K562 (cell line): ENCODE results near the gene CDC37. TPM values are rescaled to one million over a fixed set of nuclear protein-coding genes. Genes with fewer than 3 reads are reported as not detected.
A peak's percentile ranks its signal among the peaks of the same experiment; 100 is the strongest.

Experiments
- ATF1 ChIP-seq, 2 experiments: fragments of 450-650 bp in 1 of 2; IDR thresholded peaks; 2 replicates each; pipeline ENCODE4 v1.6.1; 2016; ENCODE audit warnings: missing compliant biosample characterization in 1 of 2, missing genetic modification characterization in 1 of 2
- HDAC8 ChIP-seq: fragments of 450-650 bp; IDR thresholded peaks from 2 replicates; pipeline ENCODE4 v1.6.1; 2016; ENCODE audit warnings: mild to moderate bottlenecking, missing genetic modification characterization, moderate library complexity, missing compliant biosample characterization
- HOXB6 ChIP-seq: fragments of 250-450 bp; sonication (Bioruptor Pico); IDR thresholded peaks from 2 replicates; pipeline ENCODE4 v1.5.1; 2022; ENCODE audit warnings: mild to moderate bottlenecking, borderline replicate concordance
- KAT8 ChIP-seq: fragments of 450-650 bp; IDR thresholded peaks from 2 replicates; pipeline ENCODE4 v1.6.1; 2016; ENCODE audit warnings: low read depth, mild to moderate bottlenecking
- KLF13 ChIP-seq: fragments of 450-650 bp; IDR thresholded peaks from 2 replicates; pipeline ENCODE4 v1.6.1; 2016; ENCODE audit warnings: missing genetic modification characterization, low read depth, mild to moderate bottlenecking, missing compliant biosample characterization, moderate library complexity, borderline replicate concordance
- MAFK ChIP-seq: IDR thresholded peaks from 2 replicates; pipeline ENCODE4 v1.6.1; 2011; ENCODE audit warnings: low read length, improper control_type of control experiment
- MTF1 ChIP-seq: fragments of 250-450 bp; sonication (Bioruptor Pico); IDR thresholded peaks from 2 replicates; pipeline ENCODE4 v1.9.0; 2021; ENCODE audit warnings: moderate library complexity, mild to moderate bottlenecking, inconsistent platforms, borderline replicate concordance
- NFE2 ChIP-seq: IDR thresholded peaks from 2 replicates; pipeline ENCODE4 v1.6.1; 2014; ENCODE audit warnings: antibody characterized with exemption, low read depth
- NR4A1 ChIP-seq, 2 experiments: fragments of 250-450 bp in 1 of 2; fragments of 450-650 bp in 1 of 2; sonication (Bioruptor Pico) in 1 of 2; IDR thresholded peaks; 2 replicates each; pipeline versions ENCODE4 v1.4.0 to v1.6.1; 2016 to 2020; ENCODE audit warnings: mild to moderate bottlenecking in 2 of 2, missing compliant biosample characterization in 1 of 2, missing genetic modification characterization in 1 of 2, moderate library complexity in 1 of 2
- PCBP2 ChIP-seq: fragments of 200-400 bp; formaldehyde crosslinking; IDR thresholded peaks from 2 replicates; pipeline ENCODE4 v1.6.1; 2018; ENCODE audit warnings: low read length, low read depth, mild to moderate bottlenecking, moderate library complexity; ENCODE audit not compliant: poor library complexity, severe bottlenecking
- PRMT5 ChIP-seq: sonication (generic); formaldehyde crosslinking; IDR thresholded peaks from 2 replicates; pipeline ENCODE4 v1.5.0; 2020; ENCODE audit warnings: missing genetic modification reagents
- PTRF ChIP-seq: fragments of 450-650 bp; IDR thresholded peaks from 2 replicates; pipeline ENCODE4 v1.6.1; 2016; ENCODE audit warnings: mild to moderate bottlenecking, missing genetic modification characterization, missing compliant biosample characterization
- RBM14 ChIP-seq: fragments of 200-400 bp; formaldehyde crosslinking; IDR thresholded peaks from 2 replicates; pipeline ENCODE4 v1.6.1; 2018; ENCODE audit warnings: low read depth, mild to moderate bottlenecking, low read length, moderate library complexity, borderline replicate concordance; ENCODE audit not compliant: insufficient read depth
- RFX7 ChIP-seq: fragments of 250-450 bp; sonication (Bioruptor Pico); IDR thresholded peaks from 2 replicates; pipeline ENCODE4 v1.5.1; 2021; ENCODE audit warnings: mild to moderate bottlenecking
- TGIF2 ChIP-seq: sonication (generic); formaldehyde crosslinking; IDR thresholded peaks from 2 replicates; pipeline ENCODE4 v1.8.1; 2022; ENCODE audit warnings: mild to moderate bottlenecking, missing genetic modification reagents, moderate library complexity
- ZNF165 ChIP-seq: fragments of 250-450 bp; sonication (Bioruptor Pico); IDR thresholded peaks from 2 replicates; pipeline ENCODE4 v1.4.0; 2020; ENCODE audit warnings: borderline replicate concordance
- ZNF79 ChIP-seq: fragments of 250-450 bp; sonication (Bioruptor Pico); IDR thresholded peaks from 2 replicates; pipeline ENCODE4 v1.4.0; 2020; ENCODE audit warnings: low read depth, mild to moderate bottlenecking, moderate library complexity
- ZNF830 ChIP-seq: fragments of 250-450 bp; sonication (Bioruptor Pico); IDR thresholded peaks from 2 replicates; pipeline ENCODE4 v1.5.0; 2021; ENCODE audit warnings: mild to moderate bottlenecking
- ZSCAN29 ChIP-seq: fragments of 450-650 bp; IDR thresholded peaks from 2 replicates; pipeline ENCODE4 v1.6.1; 2017
- polyA plus RNA-seq, 8 experiments: library from polyadenylated mRNA; depleted of rRNA in 4 of 8; stranded (reverse) in 5 of 8; unstranded in 3 of 8; fragments of >200 nt; fragmentation: Nextera tagmentation in 2 of 8; fragmentation: Illumina TruSeq in 1 of 8; extraction: Ambion mirVana in 2 of 8; extraction: Trizol in 1 of 8; gene quantifications; 2 replicates each; pipeline versions ENCODE4 v1.2.1 to v1.2.3, GENCODE V29; 2011 to 2014; ENCODE audit warnings: inconsistent platforms in 1 of 8, missing spikeins in 1 of 8
- total RNA-seq, 7 experiments: library from RNA; depleted of rRNA in 6 of 7; stranded (reverse); fragments of >200 nt in 6 of 7; fragmentation: Illumina TruSeq in 2 of 7; extraction: Trizol in 2 of 7; gene quantifications; 2 replicates each; pipeline versions ENCODE4 v1.2.1 to v1.2.3, GENCODE V29; 2011 to 2021; ENCODE audit warnings: low replicate concordance in 1 of 7
- TF ChIP-seq, protein P1 (sequence below): sonication (generic); formaldehyde crosslinking; IDR thresholded peaks from 2 replicates; pipeline ENCODE4 v1.8.1; 2023; ENCODE audit warnings: mild to moderate bottlenecking, missing genetic modification reagents
- TF ChIP-seq, protein P2 (sequence below): fragments of 450-650 bp; formaldehyde crosslinking; IDR thresholded peaks from 2 replicates; pipeline ENCODE4 v1.4.0; 2022; ENCODE audit warnings: missing genetic modification characterization
- TF ChIP-seq, protein P3 (sequence below): sonication (generic); formaldehyde crosslinking; IDR thresholded peaks from 2 replicates; pipeline ENCODE4 v1.8.0; 2022; ENCODE audit warnings: mild to moderate bottlenecking, missing genetic modification reagents
- TF ChIP-seq, protein P4 (sequence below): fragments of 250-450 bp; sonication (Bioruptor Pico); IDR thresholded peaks from 2 replicates; pipeline ENCODE4 v1.4.0; 2020; ENCODE audit warnings: borderline replicate concordance

The CDC37 gene
- total and polyA plus RNA-seq, 9 of the 15 experiments (the other 6 are each of a cell fraction or from before 2014, with no cell fraction given): 6.6 to 538 (median 227) TPM

DNA sequence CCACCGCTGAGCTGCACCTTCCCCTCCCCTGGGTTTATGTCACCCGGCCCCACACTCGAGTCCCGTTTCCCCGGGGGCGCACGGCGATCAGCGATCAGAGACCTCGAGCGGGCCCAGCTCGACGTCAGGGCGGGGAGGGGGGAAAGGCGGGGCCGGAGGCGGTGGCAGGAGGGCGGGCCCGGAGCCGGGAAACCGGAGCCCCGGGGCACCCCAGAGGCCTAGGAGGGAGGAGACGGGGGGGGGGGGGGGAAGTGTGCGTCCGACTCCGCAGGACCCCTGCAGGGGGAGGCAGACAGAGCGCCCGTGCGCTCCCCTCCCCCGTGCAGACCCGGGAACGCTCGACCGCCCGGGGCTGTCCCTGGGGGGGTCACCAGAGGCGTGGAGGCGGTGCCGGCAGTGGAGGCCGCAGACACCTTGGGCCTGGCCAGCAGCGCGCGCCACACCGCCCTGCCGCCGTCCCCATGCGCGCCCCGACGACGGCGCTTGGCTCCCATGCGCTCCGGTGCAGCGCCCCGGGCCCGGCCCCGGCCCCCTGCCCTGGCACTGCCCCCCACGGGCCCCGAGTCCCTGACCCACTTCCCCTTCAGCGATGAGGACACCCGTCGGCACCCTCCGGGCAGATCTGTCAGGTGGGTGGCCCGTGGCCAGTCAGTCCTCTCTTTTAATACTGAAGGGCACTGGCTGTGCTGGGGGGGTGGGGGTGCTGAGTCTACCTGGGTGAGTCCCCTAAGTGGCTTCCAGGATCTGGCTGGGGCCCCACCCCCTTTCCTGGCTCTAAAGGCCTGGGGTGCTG is 28.8 kb upstream of the CDC37 start (continued):
- TF ChIP-seq, protein P1, sequence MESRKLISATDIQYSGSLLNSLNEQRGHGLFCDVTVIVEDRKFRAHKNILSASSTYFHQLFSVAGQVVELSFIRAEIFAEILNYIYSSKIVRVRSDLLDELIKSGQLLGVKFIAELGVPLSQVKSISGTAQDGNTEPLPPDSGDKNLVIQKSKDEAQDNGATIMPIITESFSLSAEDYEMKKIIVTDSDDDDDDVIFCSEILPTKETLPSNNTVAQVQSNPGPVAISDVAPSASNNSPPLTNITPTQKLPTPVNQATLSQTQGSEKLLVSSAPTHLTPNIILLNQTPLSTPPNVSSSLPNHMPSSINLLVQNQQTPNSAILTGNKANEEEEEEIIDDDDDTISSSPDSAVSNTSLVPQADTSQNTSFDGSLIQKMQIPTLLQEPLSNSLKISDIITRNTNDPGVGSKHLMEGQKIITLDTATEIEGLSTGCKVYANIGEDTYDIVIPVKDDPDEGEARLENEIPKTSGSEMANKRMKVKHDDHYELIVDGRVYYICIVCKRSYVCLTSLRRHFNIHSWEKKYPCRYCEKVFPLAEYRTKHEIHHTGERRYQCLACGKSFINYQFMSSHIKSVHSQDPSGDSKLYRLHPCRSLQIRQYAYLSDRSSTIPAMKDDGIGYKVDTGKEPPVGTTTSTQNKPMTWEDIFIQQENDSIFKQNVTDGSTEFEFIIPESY (CRISPR knock-in tag): 0 out of 2 replicates have a peak, but pooled peaks have one; percentile 19
- TF ChIP-seq ZNF165 (CRISPR knock-in tag) (no peak), RBM14 (no peak), KLF13 (tag) (0 out of 2 replicates have a peak, but pooled peaks have one; percentile 18), TGIF2 (CRISPR knock-in tag) (0 out of 2 replicates have a peak, but pooled peaks have one; percentile 57), ATF1 (CRISPR knock-in tag; IDR thresholded peaks at IDR 0.05) (no peak), ATF1 (tag; IDR thresholded peaks at IDR 0.05) (no peak), ZNF830 (no peak), ZNF79 (CRISPR knock-in tag) (no peak), NFE2 (no peak), MTF1 (CRISPR knock-in tag) (no peak), PCBP2 (no peak), PTRF (no peak), HDAC8 (tag) (no peak), RFX7 (CRISPR knock-in tag) (no peak), KAT8 (no peak), MAFK (no peak), ZSCAN29 (no peak), PRMT5 (no peak), HOXB6 (no peak), NR4A1 (CRISPR knock-in tag; IDR thresholded peaks at IDR 0.05) (no peak), NR4A1 (tag; IDR thresholded peaks at IDR 0.05) (no peak)
- TF ChIP-seq, protein P2, sequence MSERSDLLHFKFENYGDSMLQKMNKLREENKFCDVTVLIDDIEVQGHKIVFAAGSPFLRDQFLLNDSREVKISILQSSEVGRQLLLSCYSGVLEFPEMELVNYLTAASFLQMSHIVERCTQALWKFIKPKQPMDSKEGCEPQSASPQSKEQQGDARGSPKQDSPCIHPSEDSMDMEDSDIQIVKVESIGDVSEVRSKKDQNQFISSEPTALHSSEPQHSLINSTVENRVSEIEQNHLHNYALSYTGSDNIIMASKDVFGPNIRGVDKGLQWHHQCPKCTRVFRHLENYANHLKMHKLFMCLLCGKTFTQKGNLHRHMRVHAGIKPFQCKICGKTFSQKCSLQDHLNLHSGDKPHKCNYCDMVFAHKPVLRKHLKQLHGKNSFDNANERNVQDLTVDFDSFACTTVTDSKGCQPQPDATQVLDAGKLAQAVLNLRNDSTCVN (CRISPR knock-in tag): no peak
- TF ChIP-seq, protein P3, sequence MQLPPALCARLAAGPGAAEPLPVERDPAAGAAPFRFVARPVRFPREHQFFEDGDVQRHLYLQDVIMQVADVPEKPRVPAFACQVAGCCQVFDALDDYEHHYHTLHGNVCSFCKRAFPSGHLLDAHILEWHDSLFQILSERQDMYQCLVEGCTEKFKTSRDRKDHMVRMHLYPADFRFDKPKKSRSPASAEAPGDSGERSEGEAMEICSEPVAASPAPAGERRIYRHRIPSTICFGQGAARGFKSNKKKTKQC (CRISPR knock-in tag): no peak
- TF ChIP-seq, protein P4, sequence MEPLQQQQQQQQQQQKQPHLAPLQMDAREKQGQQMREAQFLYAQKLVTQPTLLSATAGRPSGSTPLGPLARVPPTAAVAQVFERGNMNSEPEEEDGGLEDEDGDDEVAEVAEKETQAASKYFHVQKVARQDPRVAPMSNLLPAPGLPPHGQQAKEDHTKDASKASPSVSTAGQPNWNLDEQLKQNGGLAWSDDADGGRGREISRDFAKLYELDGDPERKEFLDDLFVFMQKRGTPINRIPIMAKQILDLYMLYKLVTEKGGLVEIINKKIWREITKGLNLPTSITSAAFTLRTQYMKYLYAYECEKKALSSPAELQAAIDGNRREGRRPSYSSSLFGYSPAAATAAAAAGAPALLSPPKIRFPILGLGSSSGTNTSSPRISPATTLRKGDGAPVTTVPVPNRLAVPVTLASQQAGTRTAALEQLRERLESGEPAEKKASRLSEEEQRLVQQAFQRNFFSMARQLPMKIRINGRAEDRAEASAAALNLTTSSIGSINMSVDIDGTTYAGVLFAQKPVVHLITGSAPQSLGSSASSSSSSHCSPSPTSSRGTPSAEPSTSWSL (CRISPR knock-in tag): no peak
